ENCODE results near the gene VKORC1L1.
"Not testable (repeated sequence)": the region's sequence is repeated elsewhere in the genome, so short reads cannot be mapped to it uniquely, and the experiment has no call there.

DNA sequence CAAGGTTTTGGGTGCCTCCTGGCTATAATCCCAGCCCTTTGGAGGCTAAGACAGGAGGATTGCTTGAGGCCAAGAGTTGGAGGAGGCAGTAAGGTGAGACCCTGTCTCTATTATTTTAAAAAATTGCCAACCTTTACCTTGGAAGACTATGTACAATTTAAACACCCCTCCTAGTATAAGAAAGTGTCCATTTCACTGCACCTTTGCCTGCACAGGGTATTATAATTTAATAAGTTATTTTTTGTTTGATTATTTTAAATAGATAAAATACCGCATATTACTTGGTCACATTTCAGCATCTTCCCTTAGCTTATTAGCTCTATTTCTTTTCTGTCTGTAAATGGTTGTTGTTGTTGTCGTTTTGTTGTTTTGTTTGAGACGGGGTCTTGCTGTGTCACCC, 36.2 kb upstream of the VKORC1L1 start:
- TF ChIP-seq, protein P1, sequence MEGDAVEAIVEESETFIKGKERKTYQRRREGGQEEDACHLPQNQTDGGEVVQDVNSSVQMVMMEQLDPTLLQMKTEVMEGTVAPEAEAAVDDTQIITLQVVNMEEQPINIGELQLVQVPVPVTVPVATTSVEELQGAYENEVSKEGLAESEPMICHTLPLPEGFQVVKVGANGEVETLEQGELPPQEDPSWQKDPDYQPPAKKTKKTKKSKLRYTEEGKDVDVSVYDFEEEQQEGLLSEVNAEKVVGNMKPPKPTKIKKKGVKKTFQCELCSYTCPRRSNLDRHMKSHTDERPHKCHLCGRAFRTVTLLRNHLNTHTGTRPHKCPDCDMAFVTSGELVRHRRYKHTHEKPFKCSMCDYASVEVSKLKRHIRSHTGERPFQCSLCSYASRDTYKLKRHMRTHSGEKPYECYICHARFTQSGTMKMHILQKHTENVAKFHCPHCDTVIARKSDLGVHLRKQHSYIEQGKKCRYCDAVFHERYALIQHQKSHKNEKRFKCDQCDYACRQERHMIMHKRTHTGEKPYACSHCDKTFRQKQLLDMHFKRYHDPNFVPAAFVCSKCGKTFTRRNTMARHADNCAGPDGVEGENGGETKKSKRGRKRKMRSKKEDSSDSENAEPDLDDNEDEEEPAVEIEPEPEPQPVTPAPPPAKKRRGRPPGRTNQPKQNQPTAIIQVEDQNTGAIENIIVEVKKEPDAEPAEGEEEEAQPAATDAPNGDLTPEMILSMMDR (IDR thresholded peaks at IDR 0.05), result not testable (repeated sequence)
- TF ChIP-seq POLR2A (IDR thresholded peaks at IDR 0.05), result not testable (repeated sequence)

Data from vagina (tissue), 2 donors.